Lower lobe of right lung (tissue), 2 donors: Measurements from ENCODE around the gene CYP2A13. TPM values are rescaled to one million over a fixed set of nuclear protein-coding genes. Genes with fewer than 3 reads are reported as not detected.

Experiments
- ATAC-seq, 2 donors: fragments of 200-7000 bp; cut with Tn5 transposase; one replicate each; pipeline ENCODE4 v1.9.1; 2020 to 2022; ENCODE audit warnings: mild to moderate bottlenecking in 2 of 2, moderate library complexity in 2 of 2
- DNase-seq: peaks from one replicate; pipeline ENCODE4 v3.0.0-alpha.2; 2020
- H3K27ac ChIP-seq: fragments of 200-600 bp; one replicate; pipeline ENCODE4 v1.8.0; 2022
- H3K27me3 ChIP-seq: fragments of 200-600 bp; one replicate; pipeline ENCODE4 v1.8.0; 2022; ENCODE audit warnings: low read depth
- H3K36me3 ChIP-seq: fragments of 200-600 bp; one replicate; pipeline ENCODE4 v1.8.0; 2022; ENCODE audit warnings: mild to moderate bottlenecking
- H3K4me1 ChIP-seq: fragments of 200-600 bp; one replicate; pipeline ENCODE4 v1.8.0; 2022
- H3K4me3 ChIP-seq: fragments of 200-600 bp; one replicate; pipeline ENCODE4 v1.8.0; 2022; ENCODE audit warnings: mild to moderate bottlenecking
- H3K9me3 ChIP-seq: fragments of 200-600 bp; one replicate; pipeline ENCODE4 v1.8.0; 2022
- CTCF ChIP-seq: fragments of 200-600 bp; IDR thresholded peaks from one replicate; pipeline ENCODE4 v1.8.0; 2022; ENCODE audit warnings: antibody characterized with exemption, mild to moderate bottlenecking
- intact Hi-C: fragments of 100-400 bp; cut with DNase I; formaldehyde crosslinking; loops from one replicate; pipeline ENCODE4 v1.11.0; 2022
- total RNA-seq: library from RNA; stranded (reverse); fragmentation: NEBNext Ultra II Directional; extraction: Animal tissue kit (Norgen Biotek cat#: 25700); gene quantifications from one replicate; pipeline ENCODE4 v1.2.1, GENCODE V29; 2021
- donor health status: DM: no; HTN: yes; CAD: no; lungs with severe emphysema.

CYP2A13 gene
- total RNA-seq, 1 donor from 2014 or later: not detected

- no peak overlapping the region for H3K4me3 ChIP-seq
- no peaks in the 10 kb centered on the region for H3K9me3 ChIP-seq
- no peak for ATAC-seq
- intact Hi-C loops: no loop called here
- peaks cover 11% of the 10 kb centered on the region for H3K27me3 ChIP-seq
- no peaks in the 10 kb centered on the region for H3K4me1 ChIP-seq
- no peaks in the 10 kb centered on the region for H3K36me3 ChIP-seq
- no peak for TF ChIP-seq CTCF
- no peak for DNase-seq
- no peak overlapping the region for H3K27ac ChIP-seq
Observed at GRCh38 chr19:41076286-41076685, 12.0 kb upstream of the CYP2A13 start.

- Histone ChIP-seq H3K27me3 (peaks cover 28% of the 10 kb centered on the region), H3K36me3 (no peaks in the 10 kb centered on the region), H3K4me1 (no peaks in the 10 kb centered on the region), H3K4me3 (no peak overlapping the region), H3K27ac (no peak overlapping the region), H3K9me3 (no peaks in the 10 kb centered on the region)
- TF ChIP-seq CTCF: no peak
- DNase-seq (no peak), ATAC-seq (no peak)
- intact Hi-C loops: no loop called here
Observed at GRCh38 chr19:41083516-41083915, 4.7 kb upstream of the CYP2A13 start.

- no peak for ATAC-seq
- Histone ChIP-seq H3K4me3 (no peak overlapping the region), H3K27ac (no peak overlapping the region), H3K9me3 (no peaks in the 10 kb centered on the region), H3K36me3 (no peaks in the 10 kb centered on the region), H3K27me3 (peaks cover 41% of the 10 kb centered on the region), H3K4me1 (no peaks in the 10 kb centered on the region)
- TF ChIP-seq CTCF: no peak
- DNase-seq: no peak
- intact Hi-C loops: no loop called here
Observed at GRCh38 chr19:41085748-41086415, 2.4 kb upstream of the CYP2A13 start.

- no peak overlapping the region for H3K4me3 ChIP-seq
- ATAC-seq (no peak), DNase-seq (no peak)
- H3K27ac ChIP-seq: no peak overlapping the region
- no peaks in the 10 kb centered on the region for H3K4me1 ChIP-seq
- peaks cover 39% of the 10 kb centered on the region for H3K27me3 ChIP-seq
- intact Hi-C loops: no loop called here
- no peaks in the 10 kb centered on the region for H3K36me3 ChIP-seq
- no peak for TF ChIP-seq CTCF
- no peaks in the 10 kb centered on the region for H3K9me3 ChIP-seq
Observed at GRCh38 chr19:41089959-41090358, 1.7 kb downstream of the CYP2A13 start.

GRCh38 chr19:41095703-41096102 is 7.5 kb downstream of the CYP2A13 start:
- DNase-seq: no peak
- H3K27ac ChIP-seq: no peak overlapping the region
- no peaks in the 10 kb centered on the region for H3K9me3 ChIP-seq
- peaks cover 14% of the 10 kb centered on the region for H3K27me3 ChIP-seq
- H3K4me1 ChIP-seq: no peaks in the 10 kb centered on the region
- no peak for TF ChIP-seq CTCF
- H3K4me3 ChIP-seq: no peak overlapping the region
- H3K36me3 ChIP-seq: no peaks in the 10 kb centered on the region
- intact Hi-C loops: no loop called here
- no peak for ATAC-seq
